Neural cell (in vitro differentiated cells): ENCODE data around the gene SLC6A7. TPM values are rescaled to one million over a fixed set of nuclear protein-coding genes. Genes with fewer than 3 reads are reported as not detected.

Experiments used
- H2AFZ ChIP-seq: fragments of 200-600, 300-800 bp; sonication (generic), shearing (Covaris generic); 2 replicates; pipeline ENCODE4 v1.6.0; 2014; ENCODE audit warnings: low read depth, mild to moderate bottlenecking, antibody characterized with exemption, low read length, moderate library complexity
- H3F3A ChIP-seq: fragments of 200-600 bp; shearing (Covaris generic); 2 replicates; pipeline ENCODE4 v1.6.1; 2016; ENCODE audit warnings: mild to moderate bottlenecking, moderate library complexity, mixed read lengths, antibody characterized with exemption, low read length; ENCODE audit not compliant: insufficient read depth, poor library complexity, severe bottlenecking
- H3K27ac ChIP-seq: fragments of 200-600, 300-800 bp; sonication (generic), shearing (Covaris generic); 2 replicates; pipeline ENCODE4 v1.5.1; 2014; ENCODE audit warnings: mild to moderate bottlenecking, low read length, moderate library complexity
- H3K27me3 ChIP-seq: fragments of 300-800, 200-600 bp; sonication (generic), shearing (Covaris generic); 2 replicates; pipeline ENCODE4 v1.6.0; 2014; ENCODE audit warnings: mild to moderate bottlenecking, low read depth, low read length, moderate library complexity; ENCODE audit not compliant: insufficient read depth
- H3K36me3 ChIP-seq: fragments of 300-800, 200-600 bp; sonication (generic), shearing (Covaris generic); 2 replicates; pipeline ENCODE4 v1.5.1; 2014; ENCODE audit warnings: mild to moderate bottlenecking, antibody characterized with exemption, low read length, moderate library complexity; ENCODE audit not compliant: insufficient read depth
- H3K4me2 ChIP-seq: fragments of 300-800, 200-600 bp; sonication (generic), shearing (Covaris generic); 2 replicates; pipeline ENCODE4 v1.6.0; 2014; ENCODE audit warnings: mild to moderate bottlenecking, low read length
- H3K4me3 ChIP-seq: fragments of 300-800, 200-600 bp; sonication (generic), shearing (Covaris generic); 2 replicates; pipeline ENCODE4 v1.5.1; 2014; ENCODE audit warnings: mild to moderate bottlenecking, low read length, moderate library complexity
- H3K79me2 ChIP-seq: fragments of 200-600 bp; shearing (Covaris generic); replicated peaks from 2 replicates; pipeline ENCODE4 v1.6.0; 2014; ENCODE audit warnings: mild to moderate bottlenecking, low read length, moderate library complexity; ENCODE audit not compliant: insufficient read depth
- H3K9ac ChIP-seq: fragments of 300-800, 200-600 bp; sonication (generic), shearing (Covaris generic); 2 replicates; pipeline ENCODE4 v1.6.1; 2016; ENCODE audit warnings: mild to moderate bottlenecking, low read length, mixed read lengths
- H3K9me2 ChIP-seq: fragments of 200-600 bp; shearing (Covaris generic); 2 replicates; pipeline ENCODE4 v1.6.1; 2016; ENCODE audit warnings: mild to moderate bottlenecking, low read length, mixed read lengths; ENCODE audit not compliant: insufficient read depth
- H3K9me3 ChIP-seq: fragments of 200-600, 300-800 bp; sonication (generic), shearing (Covaris generic); 2 replicates; pipeline ENCODE4 v1.6.1; 2016; ENCODE audit warnings: mild to moderate bottlenecking, mixed run types, low read length, moderate library complexity, mixed read lengths
- H4K20me1 ChIP-seq: fragments of 200-600 bp; shearing (Covaris generic); 2 replicates; pipeline ENCODE4 v1.6.1; 2016; ENCODE audit warnings: mild to moderate bottlenecking, mixed run types; ENCODE audit not compliant: insufficient read depth
- EP300 ChIP-seq: fragments of 450-650 bp; conservative IDR thresholded peaks from 2 replicates; pipeline ENCODE4 v1.6.1; 2014; ENCODE audit warnings: antibody characterized with exemption, mild to moderate bottlenecking, moderate library complexity; ENCODE audit not compliant: poor library complexity, severe bottlenecking
- EZH2 ChIP-seq: fragments of 200-600, 300-800 bp; shearing (Covaris generic), sonication (generic); IDR thresholded peaks from 2 replicates; pipeline ENCODE4 v1.6.1; 2014; ENCODE audit warnings: antibody characterized with exemption, low read length, borderline replicate concordance, mild to moderate bottlenecking; ENCODE audit not compliant: insufficient read depth, poor library complexity, severe bottlenecking
- MXI1 ChIP-seq: fragments of 450-650 bp; conservative IDR thresholded peaks from 2 replicates; pipeline ENCODE4 v1.6.1; 2014; ENCODE audit warnings: antibody characterized with exemption, mild to moderate bottlenecking; ENCODE audit not compliant: poor library complexity, severe bottlenecking
- POLR2AphosphoS5 ChIP-seq: IDR thresholded peaks from 2 replicates; pipeline ENCODE4 v1.6.1; 2012
- RAD21 ChIP-seq: fragments of 450-650 bp; conservative IDR thresholded peaks from 2 replicates; pipeline ENCODE4 v1.6.1; 2014; ENCODE audit warnings: antibody characterized with exemption, mild to moderate bottlenecking, moderate library complexity
- REST ChIP-seq: IDR thresholded peaks from 2 replicates; pipeline ENCODE4 v1.6.1; 2012; ENCODE audit warnings: borderline replicate concordance
- SMC3 ChIP-seq: fragments of 450-650 bp; conservative IDR thresholded peaks from 2 replicates; pipeline ENCODE4 v1.6.1; 2014; ENCODE audit warnings: antibody characterized with exemption, mild to moderate bottlenecking, moderate library complexity; ENCODE audit not compliant: poor library complexity
- TAF1 ChIP-seq: IDR thresholded peaks from 2 replicates; pipeline ENCODE4 v1.6.1; 2012; ENCODE audit warnings: low read depth
- polyA plus RNA-seq: library from polyadenylated mRNA; depleted of rRNA; stranded (reverse); fragments of >200 nt; gene quantifications from 2 replicates; pipeline ENCODE4 v1.2.3, GENCODE V29; 2014
- TF ChIP-seq, protein P1 (sequence below): fragments of 450-650 bp; IDR thresholded peaks from 2 replicates; pipeline ENCODE4 v1.5.1; 2014; ENCODE audit warnings: antibody characterized with exemption, mild to moderate bottlenecking, moderate library complexity; ENCODE audit not compliant: poor library complexity, severe bottlenecking

SLC6A7 gene
- polyA plus RNA-seq, 1 donor from 2014 or later: 4.6 TPM

DNA sequence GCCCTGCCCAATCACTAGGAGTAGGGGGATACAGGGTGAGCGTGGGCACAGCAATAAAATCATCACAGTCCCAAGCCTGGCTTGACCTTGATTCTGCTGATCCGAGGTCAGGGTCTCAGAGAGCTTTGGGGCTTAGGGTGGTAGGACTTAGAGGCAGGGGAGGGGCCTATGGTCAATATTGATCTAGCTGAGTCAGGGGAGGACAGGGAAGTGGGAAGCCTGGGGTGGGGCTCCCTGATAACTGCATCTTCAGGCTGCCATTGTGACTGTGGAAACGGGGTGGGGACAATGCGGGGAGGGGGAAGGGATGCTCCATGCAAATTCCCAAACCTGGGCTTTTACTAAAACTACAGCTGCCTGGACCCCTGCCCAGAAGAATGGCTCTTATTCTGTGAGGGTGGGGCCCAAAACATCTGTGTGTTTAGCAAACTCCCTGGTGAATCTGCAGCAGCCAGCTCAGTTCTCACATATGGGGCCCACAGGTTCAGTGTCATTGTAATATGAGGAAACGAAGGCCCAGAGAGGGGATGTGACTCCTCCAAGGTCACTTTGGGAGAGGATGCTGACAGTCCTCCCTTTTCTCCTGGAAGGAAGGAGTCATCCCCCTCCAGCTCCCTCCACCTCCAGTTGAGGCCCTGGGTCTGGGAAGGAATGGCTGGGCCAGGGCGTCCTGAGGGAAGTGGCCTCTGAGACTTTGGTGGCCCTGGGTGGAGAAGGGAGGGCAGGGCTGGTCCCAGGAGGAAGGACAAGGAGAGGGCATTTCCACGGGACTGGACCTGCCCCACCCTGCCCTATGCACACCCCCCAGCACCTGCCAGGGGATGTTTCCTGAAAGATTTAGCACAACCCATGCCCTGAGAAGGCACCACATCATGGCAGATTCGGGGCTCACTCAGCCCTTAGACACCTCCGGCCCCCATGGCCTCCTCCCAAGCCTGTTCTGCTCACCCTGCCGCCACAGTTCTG, 26.4 kb downstream of the SLC6A7 start (continued):
- TF ChIP-seq EP300: no peak

- H3K79me2 ChIP-seq: no peaks in the 10 kb centered on the region
- H3K9me2 ChIP-seq: no peaks in the 10 kb centered on the region
- no peak for TF ChIP-seq EP300
- TF ChIP-seq, protein P1, sequence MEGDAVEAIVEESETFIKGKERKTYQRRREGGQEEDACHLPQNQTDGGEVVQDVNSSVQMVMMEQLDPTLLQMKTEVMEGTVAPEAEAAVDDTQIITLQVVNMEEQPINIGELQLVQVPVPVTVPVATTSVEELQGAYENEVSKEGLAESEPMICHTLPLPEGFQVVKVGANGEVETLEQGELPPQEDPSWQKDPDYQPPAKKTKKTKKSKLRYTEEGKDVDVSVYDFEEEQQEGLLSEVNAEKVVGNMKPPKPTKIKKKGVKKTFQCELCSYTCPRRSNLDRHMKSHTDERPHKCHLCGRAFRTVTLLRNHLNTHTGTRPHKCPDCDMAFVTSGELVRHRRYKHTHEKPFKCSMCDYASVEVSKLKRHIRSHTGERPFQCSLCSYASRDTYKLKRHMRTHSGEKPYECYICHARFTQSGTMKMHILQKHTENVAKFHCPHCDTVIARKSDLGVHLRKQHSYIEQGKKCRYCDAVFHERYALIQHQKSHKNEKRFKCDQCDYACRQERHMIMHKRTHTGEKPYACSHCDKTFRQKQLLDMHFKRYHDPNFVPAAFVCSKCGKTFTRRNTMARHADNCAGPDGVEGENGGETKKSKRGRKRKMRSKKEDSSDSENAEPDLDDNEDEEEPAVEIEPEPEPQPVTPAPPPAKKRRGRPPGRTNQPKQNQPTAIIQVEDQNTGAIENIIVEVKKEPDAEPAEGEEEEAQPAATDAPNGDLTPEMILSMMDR: no peak
- TF ChIP-seq TAF1: no peak
- no peak for TF ChIP-seq REST
- TF ChIP-seq SMC3: no peak
- no peak for TF ChIP-seq RAD21
- TF ChIP-seq POLR2AphosphoS5: no peak
- no peak for TF ChIP-seq EZH2
- TF ChIP-seq MXI1: no peak
- H3K9ac ChIP-seq: no peak overlapping the region
- H3K9me3 ChIP-seq: no peaks in the 10 kb centered on the region
- no peak overlapping the region for H3K4me2 ChIP-seq
- H3K27ac ChIP-seq: no peak overlapping the region
- no peak overlapping the region for H2AFZ ChIP-seq
- H3K36me3 ChIP-seq: no peaks in the 10 kb centered on the region
- no peaks in the 10 kb centered on the region for H3K27me3 ChIP-seq
- H3K4me3 ChIP-seq: no peak overlapping the region
- H4K20me1 ChIP-seq: no peaks in the 10 kb centered on the region
- H3F3A ChIP-seq: no peaks in the 10 kb centered on the region
Measured at GRCh38 chr5:150217038-150217437, 27.2 kb downstream of the SLC6A7 start.
